ENCODE data around the gene DCAF12. TPM values are rescaled to one million over a fixed set of nuclear protein-coding genes. Genes with fewer than 3 reads are reported as not detected.

DCAF12 gene
- total and polyA plus RNA-seq, 2 of the 13 experiments (the other 11 are each of a cell fraction or from before 2014, with no cell fraction given) = 26.8 to 37.4 TPM

GRCh38 chr9:34072868-34073590, 53.5 kb downstream of the DCAF12 start (continued):
- TF ChIP-seq, protein P1, sequence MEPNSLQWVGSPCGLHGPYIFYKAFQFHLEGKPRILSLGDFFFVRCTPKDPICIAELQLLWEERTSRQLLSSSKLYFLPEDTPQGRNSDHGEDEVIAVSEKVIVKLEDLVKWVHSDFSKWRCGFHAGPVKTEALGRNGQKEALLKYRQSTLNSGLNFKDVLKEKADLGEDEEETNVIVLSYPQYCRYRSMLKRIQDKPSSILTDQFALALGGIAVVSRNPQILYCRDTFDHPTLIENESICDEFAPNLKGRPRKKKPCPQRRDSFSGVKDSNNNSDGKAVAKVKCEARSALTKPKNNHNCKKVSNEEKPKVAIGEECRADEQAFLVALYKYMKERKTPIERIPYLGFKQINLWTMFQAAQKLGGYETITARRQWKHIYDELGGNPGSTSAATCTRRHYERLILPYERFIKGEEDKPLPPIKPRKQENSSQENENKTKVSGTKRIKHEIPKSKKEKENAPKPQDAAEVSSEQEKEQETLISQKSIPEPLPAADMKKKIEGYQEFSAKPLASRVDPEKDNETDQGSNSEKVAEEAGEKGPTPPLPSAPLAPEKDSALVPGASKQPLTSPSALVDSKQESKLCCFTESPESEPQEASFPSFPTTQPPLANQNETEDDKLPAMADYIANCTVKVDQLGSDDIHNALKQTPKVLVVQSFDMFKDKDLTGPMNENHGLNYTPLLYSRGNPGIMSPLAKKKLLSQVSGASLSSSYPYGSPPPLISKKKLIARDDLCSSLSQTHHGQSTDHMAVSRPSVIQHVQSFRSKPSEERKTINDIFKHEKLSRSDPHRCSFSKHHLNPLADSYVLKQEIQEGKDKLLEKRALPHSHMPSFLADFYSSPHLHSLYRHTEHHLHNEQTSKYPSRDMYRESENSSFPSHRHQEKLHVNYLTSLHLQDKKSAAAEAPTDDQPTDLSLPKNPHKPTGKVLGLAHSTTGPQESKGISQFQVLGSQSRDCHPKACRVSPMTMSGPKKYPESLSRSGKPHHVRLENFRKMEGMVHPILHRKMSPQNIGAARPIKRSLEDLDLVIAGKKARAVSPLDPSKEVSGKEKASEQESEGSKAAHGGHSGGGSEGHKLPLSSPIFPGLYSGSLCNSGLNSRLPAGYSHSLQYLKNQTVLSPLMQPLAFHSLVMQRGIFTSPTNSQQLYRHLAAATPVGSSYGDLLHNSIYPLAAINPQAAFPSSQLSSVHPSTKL (CRISPR knock-in tag; IDR thresholded peaks at IDR 0.05) = peak; percentile 88
- TF ChIP-seq, protein P2, sequence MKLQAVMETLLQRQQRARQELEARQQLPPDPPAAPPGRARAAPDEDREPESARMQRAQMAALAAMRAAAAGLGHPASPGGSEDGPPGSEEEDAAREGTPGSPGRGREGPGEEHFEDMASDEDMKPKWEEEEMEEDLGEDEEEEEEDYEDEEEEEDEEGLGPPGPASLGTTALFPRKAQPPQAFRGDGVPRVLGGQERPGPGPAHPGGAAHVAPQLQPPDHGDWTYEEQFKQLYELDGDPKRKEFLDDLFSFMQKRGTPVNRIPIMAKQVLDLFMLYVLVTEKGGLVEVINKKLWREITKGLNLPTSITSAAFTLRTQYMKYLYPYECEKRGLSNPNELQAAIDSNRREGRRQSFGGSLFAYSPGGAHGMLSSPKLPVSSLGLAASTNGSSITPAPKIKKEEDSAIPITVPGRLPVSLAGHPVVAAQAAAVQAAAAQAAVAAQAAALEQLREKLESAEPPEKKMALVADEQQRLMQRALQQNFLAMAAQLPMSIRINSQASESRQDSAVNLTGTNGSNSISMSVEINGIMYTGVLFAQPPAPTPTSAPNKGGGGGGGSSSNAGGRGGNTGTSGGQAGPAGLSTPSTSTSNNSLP (IDR thresholded peaks at IDR 0.05; ENCODE audit: low read depth, low read length) = peak; percentile 49; the same call in 1 of the 2 replicates
- TF ChIP-seq HNRNPH1 (optimal IDR thresholded peaks at IDR 0.05; ENCODE audit: low read depth, low read length) = no peak
- no peak for TF ChIP-seq RNF2 (conservative IDR thresholded peaks at IDR 0.05; ENCODE audit: low read depth)
- TF ChIP-seq, protein P3, sequence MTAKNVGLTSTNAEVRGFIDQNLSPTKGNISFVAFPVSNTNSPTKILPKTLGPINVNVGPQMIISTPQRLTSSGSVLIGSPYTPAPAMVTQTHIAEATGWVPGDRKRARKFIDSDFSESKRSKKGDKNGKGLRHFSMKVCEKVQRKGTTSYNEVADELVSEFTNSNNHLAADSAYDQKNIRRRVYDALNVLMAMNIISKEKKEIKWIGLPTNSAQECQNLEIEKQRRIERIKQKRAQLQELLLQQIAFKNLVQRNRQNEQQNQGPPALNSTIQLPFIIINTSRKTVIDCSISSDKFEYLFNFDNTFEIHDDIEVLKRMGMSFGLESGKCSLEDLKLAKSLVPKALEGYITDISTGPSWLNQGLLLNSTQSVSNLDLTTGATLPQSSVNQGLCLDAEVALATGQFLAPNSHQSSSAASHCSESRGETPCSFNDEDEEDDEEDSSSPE (CRISPR knock-in tag; IDR thresholded peaks at IDR 0.05) = no peak
- TF ChIP-seq KDM3A (CRISPR knock-in tag; IDR thresholded peaks at IDR 0.05; ENCODE audit: low read depth) = no peak
- TF ChIP-seq EHMT2 (IDR thresholded peaks at IDR 0.05; ENCODE audit: borderline replicate concordance, low read depth, low read length) = no peak
- TF ChIP-seq TBX2 (CRISPR knock-in tag; IDR thresholded peaks at IDR 0.05; ENCODE audit: borderline replicate concordance) = peak; percentile 87
- TF ChIP-seq ZNF773 (CRISPR knock-in tag; IDR thresholded peaks at IDR 0.05; ENCODE audit: borderline replicate concordance) = no peak
- TF ChIP-seq ZNF747 (CRISPR knock-in tag; IDR thresholded peaks at IDR 0.05; ENCODE audit: borderline replicate concordance) = no peak
- no peak for TF ChIP-seq TBX3 (IDR thresholded peaks at IDR 0.05; ENCODE audit: borderline replicate concordance)
- no peak for TF ChIP-seq ZNF570 (CRISPR knock-in tag; IDR thresholded peaks at IDR 0.05; ENCODE audit: borderline replicate concordance)
- no peak for TF ChIP-seq RFX1 (IDR thresholded peaks at IDR 0.05)
- TF ChIP-seq ZNF569 (CRISPR knock-in tag; IDR thresholded peaks at IDR 0.05; ENCODE audit: borderline replicate concordance) = no peak
- no peak for TF ChIP-seq HOXA9 (CRISPR knock-in tag; IDR thresholded peaks at IDR 0.05; ENCODE audit: borderline replicate concordance)
- TF ChIP-seq ARNT2 (CRISPR knock-in tag; IDR thresholded peaks at IDR 0.05; ENCODE audit: low read depth) = peak; percentile 43; the same call in 1 of the 2 replicates
- no peak for TF ChIP-seq KLF15 (CRISPR knock-in tag; IDR thresholded peaks at IDR 0.05; ENCODE audit: borderline replicate concordance)
- TF ChIP-seq, protein P4, sequence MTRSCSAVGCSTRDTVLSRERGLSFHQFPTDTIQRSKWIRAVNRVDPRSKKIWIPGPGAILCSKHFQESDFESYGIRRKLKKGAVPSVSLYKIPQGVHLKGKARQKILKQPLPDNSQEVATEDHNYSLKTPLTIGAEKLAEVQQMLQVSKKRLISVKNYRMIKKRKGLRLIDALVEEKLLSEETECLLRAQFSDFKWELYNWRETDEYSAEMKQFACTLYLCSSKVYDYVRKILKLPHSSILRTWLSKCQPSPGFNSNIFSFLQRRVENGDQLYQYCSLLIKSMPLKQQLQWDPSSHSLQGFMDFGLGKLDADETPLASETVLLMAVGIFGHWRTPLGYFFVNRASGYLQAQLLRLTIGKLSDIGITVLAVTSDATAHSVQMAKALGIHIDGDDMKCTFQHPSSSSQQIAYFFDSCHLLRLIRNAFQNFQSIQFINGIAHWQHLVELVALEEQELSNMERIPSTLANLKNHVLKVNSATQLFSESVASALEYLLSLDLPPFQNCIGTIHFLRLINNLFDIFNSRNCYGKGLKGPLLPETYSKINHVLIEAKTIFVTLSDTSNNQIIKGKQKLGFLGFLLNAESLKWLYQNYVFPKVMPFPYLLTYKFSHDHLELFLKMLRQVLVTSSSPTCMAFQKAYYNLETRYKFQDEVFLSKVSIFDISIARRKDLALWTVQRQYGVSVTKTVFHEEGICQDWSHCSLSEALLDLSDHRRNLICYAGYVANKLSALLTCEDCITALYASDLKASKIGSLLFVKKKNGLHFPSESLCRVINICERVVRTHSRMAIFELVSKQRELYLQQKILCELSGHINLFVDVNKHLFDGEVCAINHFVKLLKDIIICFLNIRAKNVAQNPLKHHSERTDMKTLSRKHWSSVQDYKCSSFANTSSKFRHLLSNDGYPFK (CRISPR knock-in tag; IDR thresholded peaks at IDR 0.05; ENCODE audit: borderline replicate concordance) = peak; percentile 45; the same call in 1 of the 2 replicates
- TF ChIP-seq ZNF230 (CRISPR knock-in tag; IDR thresholded peaks at IDR 0.05) = peak; percentile 54; the same call in 1 of the 2 replicates
- TF ChIP-seq ZFP1 (CRISPR knock-in tag; IDR thresholded peaks at IDR 0.05) = 0 out of 2 replicates have a peak, but pooled peaks have one; percentile 54
